Measurements from ENCODE around the gene HOXB13.

The HOXB13 gene

GRCh38 chr17:48733632-48734328, 5.2 kb upstream of the HOXB13 start:
- DNase-seq (ENCODE audit: low read depth), result no peak
- no peak overlapping the region for H3K4me3 ChIP-seq (ENCODE audit: control insufficient read depth, low read depth, low read length)
- TF ChIP-seq, protein P1, sequence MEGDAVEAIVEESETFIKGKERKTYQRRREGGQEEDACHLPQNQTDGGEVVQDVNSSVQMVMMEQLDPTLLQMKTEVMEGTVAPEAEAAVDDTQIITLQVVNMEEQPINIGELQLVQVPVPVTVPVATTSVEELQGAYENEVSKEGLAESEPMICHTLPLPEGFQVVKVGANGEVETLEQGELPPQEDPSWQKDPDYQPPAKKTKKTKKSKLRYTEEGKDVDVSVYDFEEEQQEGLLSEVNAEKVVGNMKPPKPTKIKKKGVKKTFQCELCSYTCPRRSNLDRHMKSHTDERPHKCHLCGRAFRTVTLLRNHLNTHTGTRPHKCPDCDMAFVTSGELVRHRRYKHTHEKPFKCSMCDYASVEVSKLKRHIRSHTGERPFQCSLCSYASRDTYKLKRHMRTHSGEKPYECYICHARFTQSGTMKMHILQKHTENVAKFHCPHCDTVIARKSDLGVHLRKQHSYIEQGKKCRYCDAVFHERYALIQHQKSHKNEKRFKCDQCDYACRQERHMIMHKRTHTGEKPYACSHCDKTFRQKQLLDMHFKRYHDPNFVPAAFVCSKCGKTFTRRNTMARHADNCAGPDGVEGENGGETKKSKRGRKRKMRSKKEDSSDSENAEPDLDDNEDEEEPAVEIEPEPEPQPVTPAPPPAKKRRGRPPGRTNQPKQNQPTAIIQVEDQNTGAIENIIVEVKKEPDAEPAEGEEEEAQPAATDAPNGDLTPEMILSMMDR (conservative IDR thresholded peaks at IDR 0.05; ENCODE audit: control insufficient read depth, insufficient read depth, low read depth, low read length), result no peak

DNA sequence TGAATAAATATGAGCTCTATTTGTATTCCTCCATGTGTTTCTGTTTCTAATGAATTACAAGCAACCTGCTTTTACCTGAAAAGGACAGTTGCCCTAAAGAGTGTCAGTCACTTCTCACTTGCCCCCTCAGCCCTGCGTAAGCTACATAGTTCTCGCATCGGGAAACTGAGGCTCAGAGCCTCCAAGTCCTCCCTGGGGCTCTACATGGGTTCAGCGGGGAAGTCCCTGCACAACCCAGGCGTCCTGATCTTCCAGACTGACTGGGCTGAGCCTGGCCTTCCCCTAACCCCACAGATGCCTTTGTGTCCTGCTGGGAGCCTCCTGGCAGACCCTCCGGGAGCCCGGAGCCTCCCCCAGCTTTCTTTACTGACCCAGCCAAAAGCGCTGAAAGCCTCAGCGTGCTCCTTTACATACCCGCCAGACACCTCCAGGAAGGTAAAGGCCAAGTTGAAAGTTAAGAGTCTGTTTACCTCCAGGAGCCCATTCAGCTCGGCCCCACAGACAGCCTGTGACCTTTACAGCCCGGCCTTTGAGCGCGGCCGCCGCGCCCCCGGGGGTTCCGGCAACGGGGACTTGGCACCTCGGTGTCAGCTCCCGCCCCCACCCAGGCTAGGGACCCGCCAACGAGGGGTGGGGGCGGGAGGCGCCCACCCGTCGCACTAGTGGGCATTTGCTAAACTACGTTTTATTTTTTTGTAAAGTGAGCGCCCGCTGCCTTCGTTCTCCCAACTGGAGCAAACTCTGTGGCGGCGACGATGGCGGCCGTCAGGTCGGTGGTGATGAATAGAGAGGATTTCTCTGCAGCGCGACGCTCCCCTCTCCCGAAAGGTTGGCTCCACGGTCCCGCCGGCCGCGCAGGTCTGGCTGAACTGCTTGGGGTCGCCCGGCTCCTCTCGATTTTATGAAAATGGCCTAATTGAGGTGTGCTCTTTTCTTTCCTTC, 4.4 kb upstream of the HOXB13 start:
- no peak overlapping the region for H3K4me3 ChIP-seq (ENCODE audit: control insufficient read depth, low read depth, low read length)
- TF ChIP-seq, protein P1 (conservative IDR thresholded peaks at IDR 0.05; ENCODE audit: control insufficient read depth, insufficient read depth, low read depth, low read length), result no peak
- DNase-seq (ENCODE audit: low read depth), result no peak

DNA sequence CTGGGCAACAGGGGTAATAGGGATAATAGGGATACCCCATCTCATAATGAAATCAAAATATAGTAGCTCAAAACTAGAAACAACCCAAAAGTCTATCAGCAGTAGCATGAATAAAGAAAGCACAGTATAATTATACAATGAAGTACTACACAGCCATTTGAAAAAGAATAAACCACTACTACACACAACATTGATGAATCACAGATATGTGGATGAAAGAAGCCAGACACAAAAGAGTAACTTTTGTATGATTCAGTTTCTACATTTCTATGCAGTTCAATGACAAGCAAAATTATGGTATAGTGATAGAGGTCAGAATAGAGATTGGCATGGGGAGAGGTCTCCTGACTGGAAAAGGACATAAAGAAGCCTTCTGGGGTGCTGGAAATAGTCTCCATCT, 2.8 kb upstream of the HOXB13 start:
- no peak overlapping the region for H3K4me3 ChIP-seq (ENCODE audit: control insufficient read depth, low read depth, low read length)
- TF ChIP-seq, protein P1 (conservative IDR thresholded peaks at IDR 0.05; ENCODE audit: control insufficient read depth, insufficient read depth, low read depth, low read length), result no peak
- DNase-seq (ENCODE audit: low read depth), result no peak

DNA sequence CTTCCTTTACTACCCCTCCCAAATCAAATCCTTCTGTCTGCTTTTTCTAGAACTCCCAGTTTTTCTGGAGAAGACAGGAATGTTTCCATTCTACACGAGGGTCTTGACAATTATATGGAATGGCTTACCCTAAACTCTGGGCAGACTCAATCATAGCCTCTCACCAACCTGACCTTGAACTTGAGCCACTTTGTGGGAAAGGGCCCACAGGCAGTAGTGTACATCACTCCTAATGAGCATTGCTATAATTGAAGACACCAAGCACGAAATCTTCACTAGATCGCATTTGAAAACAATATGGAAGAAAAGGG, 1.6 kb upstream of the HOXB13 start:
- H3K4me3 ChIP-seq (ENCODE audit: control insufficient read depth, low read depth, low read length), result no peak overlapping the region
- DNase-seq (ENCODE audit: low read depth), result no peak
- TF ChIP-seq, protein P1 (conservative IDR thresholded peaks at IDR 0.05; ENCODE audit: control insufficient read depth, insufficient read depth, low read depth, low read length), result no peak

- TF ChIP-seq, protein P1 (conservative IDR thresholded peaks at IDR 0.05; ENCODE audit: control insufficient read depth, insufficient read depth, low read depth, low read length), result no peak
- no peak overlapping the region for H3K4me3 ChIP-seq (ENCODE audit: control insufficient read depth, low read depth, low read length)
- no peak for DNase-seq (ENCODE audit: low read depth)
Observed at GRCh38 chr17:48729335-48730239, 1.0 kb upstream of the HOXB13 start.

DNA sequence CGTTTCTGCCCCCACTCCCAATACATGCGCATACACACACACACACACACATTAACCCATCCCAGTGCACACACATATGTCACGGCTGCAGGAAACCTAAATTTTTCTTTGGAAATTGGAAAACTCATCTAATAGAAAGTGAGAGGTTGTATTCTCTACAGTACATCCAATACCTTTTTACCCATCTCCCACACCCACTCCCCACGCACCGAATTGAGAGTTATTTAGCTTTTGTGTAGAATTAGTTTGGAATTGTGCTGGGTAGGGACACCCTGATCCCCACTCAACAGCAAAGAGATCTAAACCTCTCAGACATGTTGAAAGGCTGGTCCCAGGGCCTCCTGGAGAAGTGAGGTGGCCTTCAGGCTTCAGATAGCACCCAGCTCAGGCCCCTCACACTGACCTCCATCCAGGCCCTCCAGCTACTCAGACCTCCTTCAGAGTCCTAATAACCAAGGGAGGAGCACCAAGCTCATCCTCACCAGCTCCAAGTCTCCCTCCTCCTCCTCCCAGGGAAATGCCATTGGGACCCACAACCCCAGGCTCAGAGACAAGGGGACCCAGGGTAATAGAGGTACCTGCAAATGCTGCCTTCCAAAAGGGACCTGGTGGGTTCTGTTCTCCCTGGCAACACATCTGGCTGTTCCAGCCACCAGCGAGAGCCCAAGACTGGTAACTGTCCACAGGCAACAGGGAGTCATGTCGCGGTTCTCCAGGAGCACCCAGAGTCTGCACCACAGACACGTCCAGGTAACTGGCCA, 955 bp downstream of the HOXB13 start:
- DNase-seq (ENCODE audit: low read depth), result no peak
- TF ChIP-seq, protein P1 (conservative IDR thresholded peaks at IDR 0.05; ENCODE audit: control insufficient read depth, insufficient read depth, low read depth, low read length), result no peak
- no peak overlapping the region for H3K4me3 ChIP-seq (ENCODE audit: control insufficient read depth, low read depth, low read length)
